ENCODE results near the gene MRPL32.

Gene MRPL32

GRCh38 chr7:42940985-42941847 is 9.0 kb downstream of the MRPL32 start:
- Histone ChIP-seq H3K4me2 (no peak overlapping the region), H3K4me3 (no peak overlapping the region), H3K27ac (no peak overlapping the region), H3K9me3 (no peaks in the 10 kb centered on the region), H4K20me1 (no peaks in the 10 kb centered on the region), H3K4me1 (peaks cover 10% of the 10 kb centered on the region), H3K36me3 (peaks cover 34% of the 10 kb centered on the region), H3K27me3 (no peaks in the 10 kb centered on the region), H3K9ac (no peak overlapping the region)
- no peak for TF ChIP-seq Cebpa-rat (IDR thresholded peaks at IDR 0.05)

- no peaks in the 10 kb centered on the region for H3K9me3 ChIP-seq
- H3K4me2 ChIP-seq: peak overlapping the region; percentile 60
- H3K4me3 ChIP-seq: no peak overlapping the region
- TF ChIP-seq Cebpa-rat (IDR thresholded peaks at IDR 0.05): no peak
- H3K27me3 ChIP-seq: no peaks in the 10 kb centered on the region
- peaks cover 12% of the 10 kb centered on the region for H3K4me1 ChIP-seq
- H3K9ac ChIP-seq: peak overlapping the region; percentile 50; the same call in 1 of the 2 replicates
- H4K20me1 ChIP-seq: no peaks in the 10 kb centered on the region
- peak overlapping the region; percentile 27; the same call in 1 of the 2 replicates for H3K27ac ChIP-seq
- no peaks in the 10 kb centered on the region for H3K36me3 ChIP-seq
These were observed 13.8 kb downstream of the MRPL32 start for GRCh38 chr7:42945821-42946626.

GRCh38 chr7:42946627-42946950 is 14.4 kb downstream of the MRPL32 start:
- Histone ChIP-seq H4K20me1 (no peaks in the 10 kb centered on the region), H3K9ac (no peak overlapping the region), H3K4me2 (no peak overlapping the region), H3K9me3 (no peaks in the 10 kb centered on the region), H3K4me3 (no peak overlapping the region), H3K4me1 (peaks cover 12% of the 10 kb centered on the region), H3K36me3 (no peaks in the 10 kb centered on the region), H3K27ac (no peak overlapping the region), H3K27me3 (no peaks in the 10 kb centered on the region)
- no peak for TF ChIP-seq Cebpa-rat (IDR thresholded peaks at IDR 0.05)

- H3K4me3 ChIP-seq: no peak overlapping the region
- H3K27me3 ChIP-seq: no peaks in the 10 kb centered on the region
- H3K9ac ChIP-seq: no peak overlapping the region
- TF ChIP-seq Cebpa-rat (IDR thresholded peaks at IDR 0.05): no peak
- H3K4me1 ChIP-seq: peaks cover 12% of the 10 kb centered on the region
- no peak overlapping the region for H3K4me2 ChIP-seq
- H4K20me1 ChIP-seq: no peaks in the 10 kb centered on the region
- H3K27ac ChIP-seq: no peak overlapping the region
- H3K36me3 ChIP-seq: no peaks in the 10 kb centered on the region
- H3K9me3 ChIP-seq: no peaks in the 10 kb centered on the region
These were observed 15.3 kb downstream of the MRPL32 start for GRCh38 chr7:42947521-42947920.

DNA sequence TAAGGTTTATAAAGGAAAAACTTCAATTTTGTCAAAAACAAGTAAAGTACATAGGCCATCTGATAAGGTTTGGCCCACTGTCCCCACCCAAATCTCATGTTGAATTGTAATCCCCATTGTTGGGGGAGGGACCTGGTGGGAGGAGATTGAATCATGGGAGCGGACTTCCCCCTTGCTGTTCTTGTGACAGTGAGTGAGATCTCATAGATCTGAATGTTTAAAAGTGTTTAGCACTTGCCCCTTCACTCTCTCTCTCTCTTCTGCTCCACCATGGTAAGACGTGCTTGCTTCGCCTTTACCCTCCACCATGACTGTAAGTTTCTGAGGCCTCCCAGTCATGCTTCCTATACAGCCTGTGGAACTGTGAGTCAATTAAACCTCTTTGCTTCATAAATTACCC is 18.2 kb downstream of the MRPL32 start:
- H3K27me3 ChIP-seq: no peaks in the 10 kb centered on the region

DNA sequence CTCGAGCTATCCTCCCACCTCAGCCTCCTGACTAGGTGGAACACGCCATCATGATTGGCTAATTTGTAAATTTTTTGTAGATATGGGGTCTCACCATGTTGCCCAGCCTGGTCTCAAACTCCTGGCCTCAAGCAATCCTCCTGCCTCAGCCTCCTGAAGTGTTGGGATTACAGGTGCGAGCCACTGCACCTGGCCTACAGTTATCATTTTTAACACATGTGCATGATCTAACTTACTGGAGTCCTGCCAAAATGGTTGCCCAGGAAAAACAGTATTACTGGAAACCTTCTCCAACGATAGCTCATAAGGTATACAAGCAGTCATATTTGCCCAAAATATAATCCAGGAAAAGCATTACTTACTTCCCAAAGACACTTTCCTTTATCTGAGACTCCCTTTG is 20.2 kb downstream of the MRPL32 start:
- H3K4me2 ChIP-seq: no peak overlapping the region
- H3K27ac ChIP-seq: no peak overlapping the region
- no peaks in the 10 kb centered on the region for H3K36me3 ChIP-seq
- H3K9ac ChIP-seq: no peak overlapping the region
- H3K9me3 ChIP-seq: peaks cover 18% of the 10 kb centered on the region
- H4K20me1 ChIP-seq: no peaks in the 10 kb centered on the region
- no peak for TF ChIP-seq Cebpa-rat (IDR thresholded peaks at IDR 0.05)
- H3K4me1 ChIP-seq: no peaks in the 10 kb centered on the region
- H3K27me3 ChIP-seq: no peaks in the 10 kb centered on the region
- no peak overlapping the region for H3K4me3 ChIP-seq

More for the DNA sequence above, 18.2 kb downstream of the MRPL32 start:
- peaks cover 10% of the 10 kb centered on the region for H3K4me1 ChIP-seq
- no peaks in the 10 kb centered on the region for H4K20me1 ChIP-seq
- no peak overlapping the region for H3K9ac ChIP-seq
- H3K9me3 ChIP-seq: 0 out of 2 replicates have a peak, but pooled peaks cover 3% of the 10 kb centered on the region
- H3K27ac ChIP-seq: no peak overlapping the region
- H3K36me3 ChIP-seq: no peaks in the 10 kb centered on the region
- no peak for TF ChIP-seq Cebpa-rat (IDR thresholded peaks at IDR 0.05)
- H3K4me3 ChIP-seq: no peak overlapping the region
- H3K4me2 ChIP-seq: no peak overlapping the region

DNA sequence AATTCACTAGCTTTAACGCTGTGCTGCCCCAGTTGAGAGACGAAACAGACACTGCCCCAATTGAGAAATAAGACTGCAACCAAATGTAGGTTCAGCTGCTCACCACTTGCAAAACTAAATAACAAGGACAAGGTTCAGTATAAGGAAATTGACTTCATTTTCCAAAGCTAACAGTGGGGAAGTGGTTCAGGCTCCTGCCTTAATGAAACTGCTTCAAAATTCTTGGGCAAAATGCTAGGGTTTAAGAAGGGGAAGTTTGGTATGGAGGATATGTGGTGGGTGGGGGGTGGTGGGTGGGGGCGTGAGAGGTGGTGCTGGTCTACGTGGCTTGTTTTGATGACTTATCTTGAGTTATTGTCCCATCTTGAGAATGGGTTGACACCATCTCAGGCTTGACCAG is 21.8 kb downstream of the MRPL32 start:
- Histone ChIP-seq H3K9ac (no peak overlapping the region), H3K4me1 (no peaks in the 10 kb centered on the region), H4K20me1 (no peaks in the 10 kb centered on the region), H3K27me3 (no peaks in the 10 kb centered on the region), H3K36me3 (no peaks in the 10 kb centered on the region), H3K4me3 (no peak overlapping the region), H3K27ac (no peak overlapping the region), H3K4me2 (no peak overlapping the region), H3K9me3 (peaks cover 27% of the 10 kb centered on the region)
- TF ChIP-seq Cebpa-rat (IDR thresholded peaks at IDR 0.05): no peak

GRCh38 chr7:42956062-42956461 is 23.9 kb downstream of the MRPL32 start:
- no peaks in the 10 kb centered on the region for H3K27me3 ChIP-seq
- H4K20me1 ChIP-seq: no peaks in the 10 kb centered on the region
- H3K27ac ChIP-seq: no peak overlapping the region
- H3K9ac ChIP-seq: no peak overlapping the region
- peaks cover 5% of the 10 kb centered on the region; the same call in 1 of the 2 replicates for H3K4me1 ChIP-seq
- no peak overlapping the region for H3K4me3 ChIP-seq
- H3K4me2 ChIP-seq: no peak overlapping the region
- peaks cover 33% of the 10 kb centered on the region for H3K9me3 ChIP-seq
- no peak for TF ChIP-seq Cebpa-rat (IDR thresholded peaks at IDR 0.05)
- no peaks in the 10 kb centered on the region for H3K36me3 ChIP-seq

DNA sequence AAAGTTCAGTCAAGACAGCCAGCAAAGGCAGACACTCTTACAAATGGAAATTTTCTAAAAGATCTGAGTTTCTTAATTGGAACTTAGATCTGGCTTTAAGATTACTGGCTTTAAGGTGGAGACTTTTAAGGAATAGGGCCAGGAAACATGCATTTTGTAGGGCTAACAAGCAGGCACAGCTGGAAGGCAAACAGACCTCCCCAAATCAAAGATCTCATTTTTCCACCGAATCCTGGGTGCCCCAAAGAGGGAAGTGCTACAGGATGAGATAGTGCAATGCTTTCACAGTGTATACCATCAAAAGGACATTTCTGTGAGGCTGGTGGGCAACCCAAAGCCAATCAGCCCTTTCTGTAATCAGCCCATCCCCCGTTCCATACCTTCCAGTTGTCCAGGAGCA is 27.4 kb downstream of the MRPL32 start:
- H3K36me3 ChIP-seq: no peaks in the 10 kb centered on the region
- no peaks in the 10 kb centered on the region for H3K27me3 ChIP-seq
- no peaks in the 10 kb centered on the region for H4K20me1 ChIP-seq
- no peak overlapping the region for H3K9ac ChIP-seq
- no peak overlapping the region for H3K27ac ChIP-seq
- H3K4me3 ChIP-seq: no peak overlapping the region
- TF ChIP-seq Cebpa-rat (IDR thresholded peaks at IDR 0.05): no peak
- H3K9me3 ChIP-seq: peaks cover 33% of the 10 kb centered on the region
- no peak overlapping the region for H3K4me2 ChIP-seq
- peaks cover 5% of the 10 kb centered on the region; the same call in 1 of the 2 replicates for H3K4me1 ChIP-seq

GRCh38 chr7:42960762-42961161 is 28.6 kb downstream of the MRPL32 start:
- H3K36me3 ChIP-seq: no peaks in the 10 kb centered on the region
- no peaks in the 10 kb centered on the region for H4K20me1 ChIP-seq
- no peaks in the 10 kb centered on the region for H3K27me3 ChIP-seq
- peaks cover 5% of the 10 kb centered on the region; the same call in 1 of the 2 replicates for H3K4me1 ChIP-seq
- no peak overlapping the region for H3K4me2 ChIP-seq
- H3K9me3 ChIP-seq: peaks cover 28% of the 10 kb centered on the region
- TF ChIP-seq Cebpa-rat (IDR thresholded peaks at IDR 0.05): no peak
- H3K4me3 ChIP-seq: no peak overlapping the region
- H3K9ac ChIP-seq: no peak overlapping the region
- H3K27ac ChIP-seq: no peak overlapping the region

All from BLaER1 (cell line).